Cardiac fibroblast (primary cell): ENCODE results near the gene KLK6.

Experiments
- DNase-seq, 2 donors: peaks; one replicate each; pipeline versions ENCODE4 v3.0.0 to v3.0.0-alpha.2; 2010; ENCODE audit warnings: low read depth in 2 of 2
- H3K4me3 ChIP-seq, 2 donors: replicated peaks in 1 of 2; 1 replicate in 1 of 2; 2 replicates in 1 of 2; pipeline ENCODE4 v1.5.1; 2011; ENCODE audit warnings: low read depth in 2 of 2, low read length in 2 of 2, mild to moderate bottlenecking in 2 of 2, moderate library complexity in 1 of 2
- TF ChIP-seq, protein P1 (sequence below): IDR thresholded peaks from one replicate; pipeline ENCODE4 v1.5.1; 2011; ENCODE audit warnings: low read depth, mild to moderate bottlenecking, low read length, inconsistent platforms

KLK6 gene

DNA sequence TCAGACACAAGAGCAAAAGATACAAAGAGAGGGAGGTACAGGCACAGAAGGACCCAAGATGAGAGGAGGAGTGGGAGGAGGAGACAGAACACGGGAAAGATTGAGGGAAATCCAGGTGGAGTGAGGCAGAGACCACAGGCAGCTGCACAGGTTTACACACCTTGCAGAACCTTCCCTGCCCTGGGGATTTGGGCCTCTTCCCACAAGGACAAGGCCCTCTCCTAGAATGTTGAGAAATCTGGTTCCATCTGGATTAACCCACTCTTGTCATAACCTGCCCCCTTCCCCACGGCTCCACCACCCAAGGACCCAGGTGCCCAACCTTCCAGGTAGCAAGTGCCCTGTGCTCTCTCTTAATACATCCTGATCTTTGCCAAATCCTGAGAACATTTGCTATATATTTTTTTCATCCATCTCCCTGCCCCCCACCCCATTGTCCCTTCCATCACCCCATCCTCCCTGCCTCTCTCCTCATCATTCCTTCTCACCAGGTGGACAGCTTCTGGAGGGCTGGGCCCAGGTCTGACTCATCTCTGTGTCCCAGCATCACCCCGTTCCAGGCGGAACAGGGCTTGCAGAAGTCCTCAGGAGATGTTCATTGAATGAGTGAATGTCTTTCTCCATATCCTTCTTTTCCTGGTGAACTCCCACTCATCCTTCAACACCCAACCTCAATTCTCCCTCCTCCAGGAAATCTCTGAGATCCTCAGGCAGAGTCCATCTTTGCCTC is 40.8 kb upstream of the KLK6 start:
- no peak for DNase-seq
- TF ChIP-seq, protein P1, sequence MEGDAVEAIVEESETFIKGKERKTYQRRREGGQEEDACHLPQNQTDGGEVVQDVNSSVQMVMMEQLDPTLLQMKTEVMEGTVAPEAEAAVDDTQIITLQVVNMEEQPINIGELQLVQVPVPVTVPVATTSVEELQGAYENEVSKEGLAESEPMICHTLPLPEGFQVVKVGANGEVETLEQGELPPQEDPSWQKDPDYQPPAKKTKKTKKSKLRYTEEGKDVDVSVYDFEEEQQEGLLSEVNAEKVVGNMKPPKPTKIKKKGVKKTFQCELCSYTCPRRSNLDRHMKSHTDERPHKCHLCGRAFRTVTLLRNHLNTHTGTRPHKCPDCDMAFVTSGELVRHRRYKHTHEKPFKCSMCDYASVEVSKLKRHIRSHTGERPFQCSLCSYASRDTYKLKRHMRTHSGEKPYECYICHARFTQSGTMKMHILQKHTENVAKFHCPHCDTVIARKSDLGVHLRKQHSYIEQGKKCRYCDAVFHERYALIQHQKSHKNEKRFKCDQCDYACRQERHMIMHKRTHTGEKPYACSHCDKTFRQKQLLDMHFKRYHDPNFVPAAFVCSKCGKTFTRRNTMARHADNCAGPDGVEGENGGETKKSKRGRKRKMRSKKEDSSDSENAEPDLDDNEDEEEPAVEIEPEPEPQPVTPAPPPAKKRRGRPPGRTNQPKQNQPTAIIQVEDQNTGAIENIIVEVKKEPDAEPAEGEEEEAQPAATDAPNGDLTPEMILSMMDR, result no peak
- H3K4me3 ChIP-seq, result no peak overlapping the region

DNA sequence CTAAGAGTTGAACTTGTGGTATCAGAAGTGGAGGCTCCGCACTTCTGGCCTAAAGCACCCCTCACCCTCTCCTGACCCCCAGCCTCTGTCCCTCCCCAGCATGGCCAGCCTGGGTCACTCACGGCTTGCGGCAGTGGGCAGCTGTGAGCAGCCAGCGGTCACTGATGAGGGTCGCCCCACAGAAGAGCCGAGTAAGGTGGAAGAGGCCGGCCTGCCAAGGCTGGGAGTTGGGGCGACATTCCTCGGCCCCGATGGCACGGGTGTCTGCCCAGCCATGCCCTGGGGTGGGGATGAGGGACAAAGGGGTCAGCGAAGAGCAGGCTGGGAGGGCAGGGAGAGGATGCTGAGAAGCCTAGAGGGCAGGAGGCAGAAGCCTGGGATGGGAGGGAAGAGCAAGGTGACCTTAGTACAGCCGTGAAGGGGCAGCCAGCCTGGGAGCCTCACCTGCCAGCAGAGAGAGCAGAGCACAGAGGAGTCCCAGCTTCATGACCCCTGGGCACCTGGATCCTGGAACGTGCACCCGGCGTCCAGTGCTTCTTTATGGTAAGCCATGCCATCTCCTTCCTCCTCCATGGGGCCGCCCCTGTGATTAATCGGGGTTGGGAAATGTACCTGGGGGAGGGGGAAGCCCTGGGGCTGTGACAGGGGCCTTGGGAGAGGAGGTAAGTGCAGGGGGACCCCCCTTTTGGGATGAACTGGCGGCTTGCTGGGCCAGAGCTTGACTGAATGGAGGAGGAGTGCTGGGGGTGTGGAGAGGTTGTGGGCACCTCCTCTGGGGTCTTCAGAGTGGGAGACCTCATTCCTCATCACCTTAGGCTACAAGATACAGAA is 39.9 kb upstream of the KLK6 start:
- TF ChIP-seq, protein P1, result no peak
- no peak for DNase-seq
- no peak overlapping the region for H3K4me3 ChIP-seq

DNA sequence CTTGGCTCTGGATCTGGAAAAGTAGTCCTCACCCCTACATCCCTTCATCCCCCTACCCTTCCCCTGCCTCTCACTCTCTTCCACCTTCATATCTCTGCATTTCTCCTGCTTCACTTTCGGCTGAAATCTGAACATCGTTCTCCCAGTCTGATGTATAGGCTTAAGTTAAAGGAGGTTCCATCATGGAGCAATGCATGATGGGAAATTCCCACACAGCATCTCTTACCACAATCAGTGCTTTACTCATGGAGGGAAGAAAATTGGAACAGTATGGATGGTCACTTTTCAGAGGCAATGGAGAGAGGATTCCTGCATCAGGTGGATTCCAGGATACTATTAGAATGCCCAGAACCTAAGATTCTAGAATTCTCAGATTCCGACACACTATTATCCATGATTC is 38.1 kb upstream of the KLK6 start:
- no peak overlapping the region for H3K4me3 ChIP-seq
- DNase-seq, result no peak
- TF ChIP-seq, protein P1, result no peak

DNA sequence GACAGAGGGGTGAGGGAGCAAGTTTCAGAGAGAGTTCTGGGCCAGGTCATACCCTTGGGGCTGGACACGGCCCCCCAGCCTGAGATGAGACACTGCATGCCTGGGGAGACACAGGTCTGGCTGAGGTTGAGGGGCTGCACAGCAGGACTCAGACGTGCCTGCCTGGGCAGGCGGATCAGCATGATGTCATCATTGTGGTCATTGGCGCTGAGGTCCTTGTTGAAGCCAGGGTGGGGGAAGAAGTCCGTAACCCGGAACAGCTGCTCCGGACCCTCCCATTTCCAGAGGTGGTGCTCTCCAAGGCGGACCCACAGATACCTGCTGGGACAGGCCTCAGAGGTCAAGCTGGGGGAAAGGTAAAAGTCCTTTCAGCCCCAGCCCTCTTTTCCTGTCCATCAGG is 37.0 kb upstream of the KLK6 start:
- H3K4me3 ChIP-seq, result no peak overlapping the region
- TF ChIP-seq, protein P1, result no peak
- DNase-seq, result no peak

DNA sequence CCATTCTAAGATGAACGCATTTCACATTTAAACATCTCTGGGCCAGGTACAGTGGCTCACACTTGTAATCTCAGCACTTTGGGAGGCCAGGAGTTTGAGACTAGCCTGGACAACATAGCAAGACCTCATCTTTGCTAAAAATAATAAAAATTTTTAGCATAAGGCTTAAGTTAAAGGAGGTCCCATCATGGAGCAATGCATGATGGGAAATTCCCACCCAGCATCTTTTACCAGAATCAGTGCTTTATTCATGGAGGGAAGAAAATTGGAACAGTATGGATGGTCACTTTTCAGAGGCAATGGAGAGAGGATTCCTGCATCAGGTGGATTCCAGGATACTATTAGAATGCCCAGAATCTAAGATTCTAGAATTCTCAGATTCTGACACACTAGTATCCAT is 35.9 kb upstream of the KLK6 start:
- H3K4me3 ChIP-seq, result no peak overlapping the region
- DNase-seq, result no peak
- TF ChIP-seq, protein P1, result no peak

DNA sequence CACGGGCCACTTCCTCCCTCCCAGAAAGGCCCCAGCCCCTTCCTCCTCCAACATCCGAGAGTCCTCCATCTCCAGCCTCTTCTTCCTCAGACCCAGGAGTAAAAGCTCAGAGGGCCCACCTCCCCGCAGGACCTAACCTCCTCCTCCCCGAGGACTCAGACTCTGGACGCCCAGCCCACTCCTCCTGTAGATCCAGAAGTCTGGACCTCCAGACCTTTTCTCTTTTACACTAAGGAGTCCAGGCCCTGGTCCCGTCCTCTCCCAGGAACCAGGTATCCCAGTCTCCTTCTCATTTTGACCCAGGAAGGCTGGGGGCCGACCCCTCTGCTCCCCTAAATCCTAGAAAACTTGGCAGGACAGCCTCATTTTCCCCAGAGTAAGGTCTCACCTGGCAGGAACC is 33.9 kb upstream of the KLK6 start:
- no peak overlapping the region for H3K4me3 ChIP-seq
- TF ChIP-seq, protein P1, result no peak
- DNase-seq, result no peak
